ENCODE measurements around the gene IGSF11. TPM values are rescaled to one million over a fixed set of nuclear protein-coding genes. Genes with fewer than 3 reads are reported as not detected.
"Not testable (repeated sequence)": the region's sequence is repeated elsewhere in the genome, so short reads cannot be mapped to it uniquely, and the experiment has no call there.

Gene IGSF11, protein sequence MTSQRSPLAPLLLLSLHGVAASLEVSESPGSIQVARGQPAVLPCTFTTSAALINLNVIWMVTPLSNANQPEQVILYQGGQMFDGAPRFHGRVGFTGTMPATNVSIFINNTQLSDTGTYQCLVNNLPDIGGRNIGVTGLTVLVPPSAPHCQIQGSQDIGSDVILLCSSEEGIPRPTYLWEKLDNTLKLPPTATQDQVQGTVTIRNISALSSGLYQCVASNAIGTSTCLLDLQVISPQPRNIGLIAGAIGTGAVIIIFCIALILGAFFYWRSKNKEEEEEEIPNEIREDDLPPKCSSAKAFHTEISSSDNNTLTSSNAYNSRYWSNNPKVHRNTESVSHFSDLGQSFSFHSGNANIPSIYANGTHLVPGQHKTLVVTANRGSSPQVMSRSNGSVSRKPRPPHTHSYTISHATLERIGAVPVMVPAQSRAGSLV
- total RNA-seq (1 to 10 TPM in 1 of 7 donors, under 1 TPM in 2, not detected in 4; 0.23 to 1.1 (median 0.40) TPM), polyA plus RNA-seq (under 1 TPM; 0.05 to 0.38 (median 0.11) TPM)
- long read RNA-seq, donor 1 = 0 reads
- long read RNA-seq, donor 2 = 0 reads

DNA sequence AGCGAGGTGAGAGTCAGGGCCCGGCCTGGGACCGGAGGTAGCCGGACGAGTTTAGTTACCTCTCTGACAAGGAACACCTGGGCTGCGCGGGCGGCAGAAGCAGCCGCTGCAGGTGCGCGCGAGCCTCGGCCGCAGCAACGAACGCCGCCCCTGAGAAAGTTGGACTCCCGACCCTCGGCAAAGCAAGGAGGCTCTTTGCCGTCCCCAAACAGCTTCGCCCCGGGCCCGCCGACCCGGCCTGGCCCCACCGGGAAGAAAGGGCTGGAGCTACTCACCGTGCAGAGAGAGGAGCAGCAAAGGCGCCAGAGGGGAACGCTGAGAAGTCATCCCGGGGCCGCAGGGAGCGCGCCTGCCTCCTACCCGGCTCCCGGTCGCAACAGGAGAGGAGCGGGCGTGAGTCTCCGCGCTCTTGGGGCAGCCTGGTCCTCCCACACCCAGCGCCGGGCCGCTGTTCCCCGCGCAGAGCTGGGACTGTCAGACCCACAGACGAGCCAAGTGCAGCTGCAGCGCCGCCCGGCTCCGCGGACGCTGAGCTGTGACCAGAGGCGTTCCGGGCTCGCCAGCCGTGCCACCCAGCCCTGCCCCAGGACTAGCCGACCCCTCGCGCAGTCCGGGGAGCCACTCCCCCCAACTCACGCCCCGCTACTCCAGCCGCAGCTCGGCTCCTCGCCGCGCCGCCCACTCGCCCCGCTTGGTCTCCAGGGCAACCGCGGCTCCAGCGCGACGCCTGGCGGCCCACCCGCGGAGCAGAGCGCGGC lies at the start of gene IGSF11:
TSS of gene IGSF11 (minus strand) at position 591 of the 758 bp plus-strand sequence. CDS start at position 327, 264 bp downstream.
- DNase-seq = peak; percentile 83
- Histone ChIP-seq H3K36me3 (no peaks in the 10 kb centered on the region), H3K27me3 (replicated peaks in 1 of 7) (peaks cover 0 to 74% (median 43%) of the 10 kb centered on the region in 7 donors), H3K4me3 (peak within 1 kb of the TSS; percentile 41 to 78 (median 58)), H3K27ac (no peak within 1 kb of the TSS), H3K4me1 (peaks cover 5 to 16% (median 12%) of the 10 kb centered on the region in 6 donors), H3K9me3 (no peaks in the 10 kb centered on the region)
- WGBS, 5 donors = 1% methylated on average over 23 to 80 of the region's 80 CpGs
- intact Hi-C loops (cut with DNase I; ENCODE audit: low total_unique reads) = no loop called here
- TF ChIP-seq POLR2A (IDR thresholded peaks at IDR 0.05) (no peak), POLR2AphosphoS5 (IDR thresholded peaks at IDR 0.05) (no peak)
- TF ChIP-seq, protein P1, sequence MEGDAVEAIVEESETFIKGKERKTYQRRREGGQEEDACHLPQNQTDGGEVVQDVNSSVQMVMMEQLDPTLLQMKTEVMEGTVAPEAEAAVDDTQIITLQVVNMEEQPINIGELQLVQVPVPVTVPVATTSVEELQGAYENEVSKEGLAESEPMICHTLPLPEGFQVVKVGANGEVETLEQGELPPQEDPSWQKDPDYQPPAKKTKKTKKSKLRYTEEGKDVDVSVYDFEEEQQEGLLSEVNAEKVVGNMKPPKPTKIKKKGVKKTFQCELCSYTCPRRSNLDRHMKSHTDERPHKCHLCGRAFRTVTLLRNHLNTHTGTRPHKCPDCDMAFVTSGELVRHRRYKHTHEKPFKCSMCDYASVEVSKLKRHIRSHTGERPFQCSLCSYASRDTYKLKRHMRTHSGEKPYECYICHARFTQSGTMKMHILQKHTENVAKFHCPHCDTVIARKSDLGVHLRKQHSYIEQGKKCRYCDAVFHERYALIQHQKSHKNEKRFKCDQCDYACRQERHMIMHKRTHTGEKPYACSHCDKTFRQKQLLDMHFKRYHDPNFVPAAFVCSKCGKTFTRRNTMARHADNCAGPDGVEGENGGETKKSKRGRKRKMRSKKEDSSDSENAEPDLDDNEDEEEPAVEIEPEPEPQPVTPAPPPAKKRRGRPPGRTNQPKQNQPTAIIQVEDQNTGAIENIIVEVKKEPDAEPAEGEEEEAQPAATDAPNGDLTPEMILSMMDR (IDR thresholded peaks at IDR 0.05 in 8 of 11, conservative IDR thresholded peaks at IDR 0.05 in 3 of 11) = peak in 5 of 11 experiments; percentile 44 to 64 (median 56)

DNA sequence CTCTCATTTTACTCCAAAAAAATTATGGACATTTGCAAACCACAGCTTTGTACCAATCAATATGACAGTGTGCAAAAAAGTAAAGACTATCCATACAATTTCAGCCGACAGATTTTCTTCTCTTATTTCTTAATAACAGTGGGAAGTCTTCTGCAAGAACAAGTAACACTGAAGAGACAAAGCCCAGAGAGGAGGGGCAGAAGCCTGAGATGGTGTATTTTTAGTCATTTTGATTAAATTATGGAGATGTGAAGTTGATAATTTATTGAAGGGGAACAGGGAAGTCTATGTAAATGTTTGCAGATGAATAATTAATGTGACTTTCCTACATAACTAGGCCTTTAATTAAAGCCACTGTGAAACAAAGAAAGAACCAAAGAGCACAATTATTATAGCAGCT lies 45.7 kb upstream of the IGSF11 start:
- intact Hi-C loops (cut with DNase I; ENCODE audit: low total_unique reads) = no loop called here
- Histone ChIP-seq H3K27me3 (replicated peaks in 1 of 7) (peaks cover 0 to 8% (median 0%) of the 10 kb centered on the region in 7 donors), H3K36me3 (no peaks in the 10 kb centered on the region), H3K9me3 (peaks cover 0 to 23% (median 2%) of the 10 kb centered on the region in 8 donors), H3K27ac (no peak overlapping the region), H3K4me3 (no peak overlapping the region), H3K4me1 (no peaks in the 10 kb centered on the region)
- 82 to 91% (median 86%) methylated on average over 1 of the region's 1 CpG for WGBS, 5 donors
- TF ChIP-seq, protein P1 (IDR thresholded peaks at IDR 0.05 in 8 of 11, conservative IDR thresholded peaks at IDR 0.05 in 3 of 11) = no peak
- no peak for TF ChIP-seq POLR2AphosphoS5 (IDR thresholded peaks at IDR 0.05)
- TF ChIP-seq POLR2A (IDR thresholded peaks at IDR 0.05) = no peak
- no peak for DNase-seq

DNA sequence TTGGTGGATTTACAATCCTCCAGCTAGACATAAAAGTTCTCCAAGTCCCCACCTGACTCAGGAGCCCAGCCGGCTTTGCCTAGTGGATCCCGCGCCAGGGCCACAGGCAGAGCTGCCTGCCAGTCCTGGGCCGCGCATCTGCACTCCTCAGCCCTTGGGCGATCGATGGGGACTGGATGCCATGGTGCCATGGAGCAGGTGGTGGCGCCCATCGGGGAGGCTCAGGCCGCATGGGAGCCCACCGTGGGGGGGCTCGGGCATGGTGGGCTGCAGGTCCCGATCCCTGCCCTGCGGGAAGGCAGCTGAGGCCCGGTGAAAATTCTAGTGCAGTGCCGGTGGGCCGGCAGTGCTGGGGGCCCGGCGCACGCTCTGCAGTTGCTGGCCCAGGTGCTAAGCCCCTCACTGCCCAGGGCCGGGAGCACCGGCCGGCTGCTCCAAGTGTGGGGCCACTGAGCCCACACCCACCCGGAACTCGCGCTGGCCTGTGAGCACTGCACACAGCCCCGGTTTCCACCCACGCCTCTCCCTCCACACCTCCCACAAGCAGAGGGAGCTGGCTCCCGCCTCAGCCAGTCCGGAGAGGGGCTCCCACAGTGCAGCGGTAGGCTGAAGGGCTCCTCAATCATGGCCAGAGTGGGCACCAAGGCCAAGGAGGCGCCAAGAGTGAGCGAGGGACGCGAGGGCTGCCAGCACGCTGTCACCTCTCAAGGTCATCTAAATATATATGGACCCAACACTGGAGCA lies 38.8 kb upstream of the IGSF11 start:
- Histone ChIP-seq H3K9me3 (peaks cover 0 to 26% (median 2%) of the 10 kb centered on the region in 8 donors), H3K4me1 (no peaks in the 10 kb centered on the region), H3K27me3 (replicated peaks in 1 of 7) (peaks cover 0 to 11% (median 0%) of the 10 kb centered on the region in 7 donors), H3K27ac (no peak overlapping the region), H3K4me3 (no peak overlapping the region), H3K36me3 (no peaks in the 10 kb centered on the region)
- TF ChIP-seq POLR2A (IDR thresholded peaks at IDR 0.05) (no peak), POLR2AphosphoS5 (IDR thresholded peaks at IDR 0.05) (no peak)
- TF ChIP-seq, protein P1 (IDR thresholded peaks at IDR 0.05 in 8 of 11, conservative IDR thresholded peaks at IDR 0.05 in 3 of 11) = no peak
- intact Hi-C loops (cut with DNase I; ENCODE audit: low total_unique reads) = no loop called here
- 87 to 96% (median 92%) methylated on average over 19 to 36 of the region's 36 CpGs for WGBS, 5 donors
- DNase-seq = peak; percentile 54

DNA sequence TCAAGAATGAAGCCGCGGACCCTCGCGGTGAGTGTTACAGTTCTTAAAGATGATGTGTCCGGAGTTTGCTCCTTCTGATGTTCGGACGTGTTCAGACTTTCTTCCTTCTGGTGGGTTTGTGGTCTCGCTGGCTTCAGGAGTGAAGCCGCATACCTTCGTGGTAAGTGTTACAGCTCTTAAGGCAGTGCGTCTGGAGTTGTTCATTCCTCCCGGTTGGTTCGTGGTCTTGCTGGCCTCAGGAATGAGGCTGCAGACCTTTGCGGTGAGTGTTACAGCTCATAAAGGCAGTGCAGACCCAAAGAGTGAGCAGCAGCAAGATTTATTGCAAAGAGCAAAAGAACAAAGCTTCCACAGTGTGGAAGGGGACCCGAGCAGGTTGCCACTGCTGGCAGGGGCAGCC lies 37.8 kb upstream of the IGSF11 start:
- H3K36me3 ChIP-seq; H3K4me3 ChIP-seq; H3K27ac ChIP-seq; intact Hi-C loops (cut with DNase I; ENCODE audit: low total_unique reads); H3K4me1 ChIP-seq; DNase-seq: not testable (repeated sequence)
- Histone ChIP-seq H3K27me3 (replicated peaks in 1 of 7) (peaks cover 0 to 18% (median 0%) of the 10 kb centered on the region in 7 donors), H3K9me3 (peaks cover 0 to 17% (median under 1%) of the 10 kb centered on the region in 8 donors)
- WGBS, 5 donors = 92 to 96% (median 94%) methylated on average over 15 of the region's 15 CpGs
